ENCODE results near the gene FGFR3.
A peak's percentile ranks its signal among the peaks of the same experiment; 100 is the strongest.

FGFR3 gene

GRCh38 chr4:1808851-1809753 lies 16.0 kb downstream of the FGFR3 start:
- no peak for DNase-seq (ENCODE audit: low spot score)
- TF ChIP-seq CTCF (IDR thresholded peaks at IDR 0.05; ENCODE audit: extremely low read depth, missing control alignments) = no peak

GRCh38 chr4:1809754-1810502 lies 16.8 kb downstream of the FGFR3 start:
- DNase-seq (ENCODE audit: low spot score) = peak; percentile 91
- peak; percentile 87 for TF ChIP-seq CTCF (IDR thresholded peaks at IDR 0.05; ENCODE audit: extremely low read depth, missing control alignments)

GRCh38 chr4:1810765-1811164 lies 17.7 kb downstream of the FGFR3 start:
- no peak for TF ChIP-seq CTCF (IDR thresholded peaks at IDR 0.05; ENCODE audit: extremely low read depth, missing control alignments)
- DNase-seq (ENCODE audit: low spot score) = no peak

- TF ChIP-seq CTCF (IDR thresholded peaks at IDR 0.05; ENCODE audit: extremely low read depth, missing control alignments) = no peak
- DNase-seq (ENCODE audit: low spot score) = no peak
Measured at GRCh38 chr4:1812720-1813119, 19.6 kb downstream of the FGFR3 start.

GRCh38 chr4:1813231-1813630 lies 20.1 kb downstream of the FGFR3 start:
- DNase-seq (ENCODE audit: low spot score) = no peak
- TF ChIP-seq CTCF (IDR thresholded peaks at IDR 0.05; ENCODE audit: extremely low read depth, missing control alignments) = no peak

GRCh38 chr4:1813915-1814314 lies 20.8 kb downstream of the FGFR3 start:
- no peak for DNase-seq (ENCODE audit: low spot score)
- TF ChIP-seq CTCF (IDR thresholded peaks at IDR 0.05; ENCODE audit: extremely low read depth, missing control alignments) = no peak

- DNase-seq (ENCODE audit: low spot score) = no peak
- TF ChIP-seq CTCF (IDR thresholded peaks at IDR 0.05; ENCODE audit: extremely low read depth, missing control alignments) = no peak
Measured at GRCh38 chr4:1814453-1814852, 21.4 kb downstream of the FGFR3 start.
